HG03520 (cell line): ENCODE measurements around the gene PXDN.
"Not testable (repeated sequence)": the region's sequence is repeated elsewhere in the genome, so short reads cannot be mapped to it uniquely, and the experiment has no call there.

ENCODE experiments used
- ATAC-seq: cut with Tn5 transposase; IDR thresholded peaks from one replicate; pipeline ENCODE4 v1.9.1; 2021; ENCODE audit warnings: mild to moderate bottlenecking, moderate library complexity; ENCODE audit not compliant: unreplicated experiment

PXDN gene

GRCh38 chr2:1708476-1709334, 35.6 kb downstream of the PXDN start:
- no peak for ATAC-seq

GRCh38 chr2:1707771-1708418, 36.4 kb downstream of the PXDN start:
- ATAC-seq: no peak

GRCh38 chr2:1706089-1706841, 38.0 kb downstream of the PXDN start:
- not testable (repeated sequence) for ATAC-seq

GRCh38 chr2:1705557-1706076, 38.7 kb downstream of the PXDN start:
- ATAC-seq: no peak

- ATAC-seq: no peak
Measured at GRCh38 chr2:1704631-1705556, 39.4 kb downstream of the PXDN start.

- ATAC-seq: no peak
Measured at GRCh38 chr2:1702186-1702565, 42.1 kb downstream of the PXDN start.

DNA sequence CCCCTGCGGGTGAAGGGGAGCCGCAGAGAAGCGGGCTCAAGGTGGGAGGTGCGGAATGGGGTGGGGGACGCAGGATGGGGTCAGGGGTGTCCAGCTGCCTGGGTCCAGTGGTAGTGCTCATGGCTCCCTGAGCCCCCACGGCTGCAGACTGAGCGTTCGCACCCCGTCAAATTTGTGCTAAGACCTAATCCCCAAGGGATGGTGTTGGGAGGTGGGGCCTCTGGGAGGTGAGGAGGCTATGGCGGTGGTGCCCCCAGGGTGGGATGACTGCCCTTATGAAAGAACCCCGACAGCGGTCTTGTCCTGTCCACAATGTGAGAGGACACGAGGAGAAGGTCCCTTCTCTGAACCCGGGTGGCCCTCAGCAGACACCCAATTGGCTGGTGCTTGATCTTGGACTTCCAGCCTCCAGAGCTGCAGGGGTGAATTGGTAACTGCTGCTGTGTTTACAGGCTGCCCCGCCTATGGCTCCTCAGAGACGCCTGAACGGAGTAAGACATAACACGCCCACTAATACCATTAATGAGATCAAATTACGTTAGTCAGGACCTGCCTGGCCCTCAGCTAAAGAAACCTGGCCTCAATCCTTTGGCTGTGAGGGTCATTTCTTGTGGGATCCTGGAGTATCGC, 42.6 kb downstream of the PXDN start:
- no peak for ATAC-seq

- ATAC-seq: no peak
Measured at GRCh38 chr2:1701020-1701419, 43.3 kb downstream of the PXDN start.

DNA sequence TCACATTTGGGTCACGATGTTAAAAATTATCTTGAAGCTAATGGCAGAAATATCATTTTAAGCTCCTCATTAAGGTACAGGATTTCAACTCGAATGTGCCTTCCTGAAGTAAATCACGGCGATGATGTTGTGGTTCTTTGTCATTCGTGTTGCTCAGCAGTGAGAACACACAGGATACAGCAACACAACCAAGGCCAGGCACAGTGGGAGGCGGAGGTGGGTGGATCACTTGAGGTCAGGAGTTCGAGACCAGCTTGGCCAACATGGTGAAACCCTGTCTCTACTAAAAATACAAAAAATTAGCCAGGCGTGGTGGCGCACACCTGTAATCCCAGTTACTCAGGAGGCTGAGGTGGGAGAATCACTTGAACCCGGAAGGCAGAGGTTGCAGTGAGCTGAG, 43.9 kb downstream of the PXDN start:
- not testable (repeated sequence) for ATAC-seq

DNA sequence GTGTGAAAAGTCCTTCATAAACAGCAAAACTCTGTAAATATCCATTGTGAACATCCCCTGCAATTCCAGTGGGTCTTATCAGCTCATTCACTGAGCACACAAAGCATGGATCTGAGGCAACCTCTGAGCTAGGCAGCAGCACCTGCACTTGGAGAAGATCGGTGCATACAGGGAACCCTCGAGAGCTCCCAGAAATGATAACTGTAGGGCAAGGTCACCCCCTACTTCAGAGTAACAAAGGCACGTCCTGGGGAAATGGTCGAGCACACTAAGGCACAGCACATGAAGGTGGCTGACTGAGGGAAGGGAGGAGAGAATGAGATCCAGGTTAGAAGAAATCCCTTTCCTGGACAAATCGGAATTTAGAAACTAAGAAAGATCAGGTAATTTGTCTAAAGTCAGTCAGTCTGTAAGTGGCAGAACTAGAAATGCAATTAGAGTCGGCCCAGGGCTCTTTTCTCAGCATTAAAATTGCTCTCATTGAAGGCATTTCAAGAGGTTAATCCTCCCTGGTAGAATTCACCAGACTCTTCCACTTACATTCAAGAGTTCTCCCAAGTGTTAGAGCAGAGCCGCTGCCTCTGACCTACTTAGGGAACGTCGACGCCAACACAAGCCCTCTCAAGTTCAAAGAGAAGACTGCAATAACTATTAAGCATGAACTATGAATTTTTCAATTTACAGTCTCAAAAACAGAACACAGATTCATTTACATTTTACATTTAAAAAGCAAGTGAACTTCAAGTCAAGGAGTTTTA, 45.9 kb downstream of the PXDN start:
- ATAC-seq: no peak

GRCh38 chr2:1697601-1698000, 46.7 kb downstream of the PXDN start:
- ATAC-seq: no peak

DNA sequence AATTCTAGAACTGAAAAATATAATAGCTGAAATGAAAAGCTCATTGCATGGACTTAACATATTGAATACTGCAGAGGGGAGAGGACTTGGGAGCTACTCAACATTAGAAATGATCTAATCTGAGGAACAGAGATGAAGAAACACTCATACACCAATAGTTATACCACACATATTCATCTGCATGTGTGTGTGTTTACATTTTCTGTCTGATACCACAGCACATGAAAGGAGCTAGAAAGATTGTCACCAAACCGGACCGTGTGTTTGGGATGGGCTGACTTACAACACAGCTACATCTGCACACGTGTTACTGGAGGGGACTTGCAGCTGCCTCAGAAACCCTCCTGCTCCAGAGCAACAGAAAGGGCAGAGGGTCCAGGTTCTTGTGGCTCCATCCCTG, 47.8 kb downstream of the PXDN start:
- no peak for ATAC-seq

- ATAC-seq: no peak
Measured at GRCh38 chr2:1694371-1695271, 49.7 kb downstream of the PXDN start.

DNA sequence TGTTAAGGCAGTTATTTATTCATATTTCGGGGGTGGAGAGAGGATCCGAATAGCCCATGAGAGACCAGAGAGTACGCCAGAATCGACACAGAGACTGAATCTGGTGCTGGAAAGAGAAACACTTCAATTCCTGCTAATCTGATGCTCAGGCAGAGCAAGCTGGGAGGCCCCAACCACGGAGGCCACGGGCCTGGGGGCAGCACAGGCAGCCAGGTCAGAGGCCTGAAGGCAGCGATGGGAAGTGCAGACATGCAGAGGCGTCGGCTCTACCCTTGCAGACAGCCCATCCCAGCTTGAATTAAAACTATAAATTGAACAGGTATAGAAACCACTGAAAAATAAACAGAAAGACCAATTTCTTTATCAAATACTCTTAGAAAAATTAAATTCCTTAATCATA, 50.6 kb downstream of the PXDN start:
- ATAC-seq: no peak

- ATAC-seq: no peak
Measured at GRCh38 chr2:1692342-1692741, 52.0 kb downstream of the PXDN start.

DNA sequence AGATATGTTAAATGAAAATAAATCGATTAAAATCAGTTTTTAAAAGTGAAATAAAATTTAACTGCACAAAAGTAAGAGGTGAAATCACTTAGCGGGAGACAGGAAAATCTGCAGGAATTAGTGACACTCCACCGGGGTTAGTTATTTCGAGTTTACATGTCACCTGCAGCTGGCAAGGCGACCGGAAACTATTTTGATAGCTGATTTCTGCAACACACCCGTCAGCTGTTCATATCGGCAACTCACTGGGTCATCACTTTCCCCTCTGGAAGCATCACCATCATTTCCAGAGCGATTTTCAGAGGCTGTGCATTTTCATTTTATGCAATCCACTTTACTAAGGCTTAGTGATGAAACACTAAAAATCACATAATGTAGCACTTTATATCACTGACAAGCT, 52.9 kb downstream of the PXDN start:
- no peak for ATAC-seq

DNA sequence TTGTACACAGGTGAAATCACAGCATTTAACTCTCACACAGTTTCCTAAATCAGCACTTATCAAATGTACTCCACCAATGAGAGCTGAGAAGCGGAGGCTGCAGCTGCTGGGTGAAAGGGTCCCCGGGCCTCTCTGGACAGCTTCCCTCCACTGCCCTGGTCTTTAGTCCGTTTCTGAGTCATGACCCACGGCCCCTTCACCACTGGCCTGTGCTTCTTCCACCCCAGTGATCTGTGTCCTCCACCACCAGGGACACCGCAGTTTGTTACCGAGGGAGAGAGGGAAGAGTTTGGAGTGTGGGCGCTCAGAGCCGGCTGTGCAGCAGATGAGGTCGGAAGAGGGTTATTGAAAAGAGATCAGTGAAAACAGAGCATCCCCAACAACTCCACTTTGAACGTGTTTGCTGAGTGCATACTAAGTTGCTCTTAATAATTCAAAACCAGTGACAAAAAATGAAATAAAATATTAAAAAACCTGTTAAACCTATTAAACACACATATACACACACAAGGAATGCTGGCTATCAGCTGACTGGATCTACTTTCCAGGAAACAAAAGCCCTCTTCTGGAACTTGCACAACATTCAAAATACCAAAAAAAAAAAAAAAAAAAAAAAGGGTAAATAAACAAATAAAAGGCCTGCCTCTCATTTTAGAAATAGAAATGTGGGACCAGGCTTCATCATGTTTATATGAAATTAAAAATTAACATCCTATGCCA, 54.1 kb downstream of the PXDN start:
- no peak for ATAC-seq

- ATAC-seq: no peak
Measured at GRCh38 chr2:1688859-1689258, 55.5 kb downstream of the PXDN start.
